Measurements from ENCODE around the gene GARIN5B. TPM values are rescaled to one million over a fixed set of nuclear protein-coding genes. Genes with fewer than 3 reads are reported as not detected.

The GARIN5B gene
- total and polyA plus RNA-seq, 2 of the 8 experiments (the other 6 are each of a cell fraction or from before 2014, with no cell fraction given): 0.03 TPM; not detected in 1

GRCh38 chr19:55376241-55376933 is 13.3 kb upstream of the GARIN5B start, which contains the start of gene TMEM190:
Gene TMEM190, plus strand, starts transcription at chr19:55376826. Its CDS starts 28 bp downstream, at chr19:55376854.
- H3K23me2 ChIP-seq (ENCODE audit: low read depth, low read length): peaks cover 16% of the 10 kb centered on the region
- H4K20me1 ChIP-seq (replicated peaks in 1 of 2; ENCODE audit: control insufficient read depth in 1 of 2, insufficient read depth in 2 of 2, low read length in 2 of 2): peaks cover 0 to 7% of the 10 kb centered on the region in 2 experiments
- H3K4me2 ChIP-seq (ENCODE audit: insufficient read depth in 1 of 2, low read depth in 2 of 2, low read length in 2 of 2): peak within 1 kb of the TSS; percentile 72 to 91
- H3K14ac ChIP-seq (ENCODE audit: insufficient read length): no peak within 1 kb of the TSS
- peak within 1 kb of the TSS; percentile 35 to 60 (median 44); a peak in 7 of 8 replicates for H3K4me3 ChIP-seq (ENCODE audit: extremely low read depth in 1 of 4, insufficient read depth in 2 of 4, low read depth in 3 of 4, low read length in 4 of 4)
- H3K4ac ChIP-seq (replicated peaks; ENCODE audit: insufficient read length, low read depth, low read length): peak within 1 kb of the TSS; percentile 81
- peak within 1 kb of the TSS; percentile 91 for H3K56ac ChIP-seq (replicated peaks; ENCODE audit: insufficient read length, low read depth, low read length)
- peak; percentile 36; the same call in 1 of the 2 replicates for TF ChIP-seq E2F6 (IDR thresholded peaks at IDR 0.05)
- no peak for TF ChIP-seq SUZ12 (IDR thresholded peaks at IDR 0.05; ENCODE audit: low read length)
- peak; percentile 8 for TF ChIP-seq EZH2 (IDR thresholded peaks at IDR 0.05; ENCODE audit: low read depth, low read length, severe bottlenecking)
- no peak for TF ChIP-seq SIN3A (conservative IDR thresholded peaks at IDR 0.05 in 1 of 2, IDR thresholded peaks at IDR 0.05 in 1 of 2; ENCODE audit: low read depth in 1 of 2, low read length in 2 of 2)
- peak; percentile 5 for TF ChIP-seq KDM4A (IDR thresholded peaks at IDR 0.05; ENCODE audit: low read depth, low read length, severe bottlenecking)
- 0 out of 2 replicates have a peak, but pooled peaks have one; percentile 22 for TF ChIP-seq RFX5 (IDR thresholded peaks at IDR 0.05; ENCODE audit: borderline replicate concordance, low read depth, low read length)
- CTCF ChIA-PET (ENCODE audit: partially characterized antibody): interaction anchor here (0.6 to 1.0 kb wide), 4 partner anchors 26 to 277 kb away, joined by 3 read pairs; no protein-coding TSS in a partner anchor
- no peaks in the 10 kb centered on the region for H3K9me3 ChIP-seq (ENCODE audit: insufficient read depth in 2 of 2, low read depth in 1 of 2, low read length in 1 of 2)
- peaks cover 8 to 34% (median 25%) of the 10 kb centered on the region in 4 experiments for H3K27me3 ChIP-seq (replicated peaks in 1 of 4; ENCODE audit: control insufficient read depth in 3 of 4, extremely low read depth in 1 of 4, insufficient read depth in 3 of 4, low read length in 3 of 4)
- H4K8ac ChIP-seq (ENCODE audit: extremely low read depth, insufficient read depth, low read length): peak within 1 kb of the TSS; percentile 80; the same call in 1 of the 2 replicates
- H2AK5ac ChIP-seq (ENCODE audit: low read depth, low read length): peak within 1 kb of the TSS; percentile 40; the same call in 1 of the 2 replicates
- H3K36me3 ChIP-seq (ENCODE audit: control insufficient read depth in 2 of 4, insufficient read depth in 4 of 4, low read length in 3 of 4): no peaks in the 10 kb centered on the region
- H3K4me1 ChIP-seq (replicated peaks in 1 of 4; ENCODE audit: control insufficient read depth in 3 of 4, insufficient read depth in 4 of 4, low read length in 3 of 4): peaks cover 5 to 49% (median 36%) of the 10 kb centered on the region in 4 experiments
- H2BK15ac ChIP-seq (ENCODE audit: low read length): peak within 1 kb of the TSS; percentile 88; the same call in 1 of the 2 replicates
- DNase-seq (ENCODE audit: low read depth in 1 of 2, low spot score in 2 of 2) (peak in 1 of 2 experiments; percentile 76), FAIRE-seq (no peak)
- peak within 1 kb of the TSS; percentile 84 for H4K5ac ChIP-seq (ENCODE audit: insufficient read length, low read depth, low read length)
- no peaks in the 10 kb centered on the region for H3K79me1 ChIP-seq (ENCODE audit: low read depth, low read length)
- peak within 1 kb of the TSS; percentile 94 for H4K91ac ChIP-seq (replicated peaks; ENCODE audit: insufficient read length, low read length)
- H3K9ac ChIP-seq (replicated peaks in 1 of 4; ENCODE audit: extremely low read depth in 1 of 4, low read depth in 3 of 4, low read length in 3 of 4): peak within 1 kb of the TSS in 2 of 4 experiments; percentile 9 to 13; a peak in 3 of 7 replicates
- 0 out of 2 replicates have a peak within 1 kb of the TSS, but pooled peaks have one; percentile 43 for H2BK20ac ChIP-seq (ENCODE audit: low read length)
- H2AFZ ChIP-seq (ENCODE audit: low read length): no peak within 1 kb of the TSS
- H3K79me2 ChIP-seq (ENCODE audit: control insufficient read depth in 1 of 2, insufficient read depth in 2 of 2, low read length in 2 of 2): no peaks in the 10 kb centered on the region
- POLR2A ChIA-PET (ENCODE audit: partially characterized antibody): interaction anchor here (0.6 to 5.6 kb wide), 17 partner anchors 8 to 76 kb away, joined by 3 to 57 read pairs (median 3); partner anchors contain the start of genes GARIN5B, KMT5C, TMEM238 and UBE2S
- 18% methylated on average over 20 of the region's 21 CpGs; no CpG with 5 or more reads in 1 of the 2 experiments for WGBS, 2 experiments (ENCODE audit: extremely low coverage in 1 of 2, insufficient coverage in 1 of 2, insufficient read length in 1 of 2, insufficient replicate concordance in 2 of 2, low coverage in 1 of 2, low lambda C conversion rate in 2 of 2, missing lambda C conversion rate in 1 of 2)
- H3K18ac ChIP-seq (ENCODE audit: extremely low read depth, low read length): peak within 1 kb of the TSS; percentile 99
- H2BK5ac ChIP-seq (ENCODE audit: low read depth, low read length): peak within 1 kb of the TSS; percentile 77
- no peak within 1 kb of the TSS for H3K27ac ChIP-seq (ENCODE audit: low read depth, low read length)
- peak within 1 kb of the TSS; percentile 87; the same call in 1 of the 2 replicates for H2BK12ac ChIP-seq (ENCODE audit: low read depth, low read length)
- H3K23ac ChIP-seq (ENCODE audit: insufficient read length): no peak within 1 kb of the TSS
- peak within 1 kb of the TSS; percentile 88 for H2BK120ac ChIP-seq (replicated peaks; ENCODE audit: low read depth, low read length)

Data from H1 (cell line).